Muscle layer of duodenum (tissue), 2 donors: Measurements from ENCODE around the gene CTU1.

Experiments
- H3K27ac ChIP-seq: one replicate; pipeline ENCODE4 v1.7.0; 2013; ENCODE audit warnings: mild to moderate bottlenecking, low read length
- H3K27me3 ChIP-seq: one replicate; pipeline ENCODE4 v1.7.0; 2013; ENCODE audit warnings: low read depth, mild to moderate bottlenecking, control low read depth, low read length
- H3K36me3 ChIP-seq, 2 donors: one replicate each; pipeline ENCODE4 v1.7.0; 2013; ENCODE audit warnings: low read length in 2 of 2, control low read depth in 1 of 2, mild to moderate bottlenecking in 1 of 2; ENCODE audit not compliant: insufficient read depth in 2 of 2, control insufficient read depth in 1 of 2
- H3K4me1 ChIP-seq, 2 donors: one replicate each; pipeline ENCODE4 v1.7.0; 2013; ENCODE audit warnings: low read length in 2 of 2, mild to moderate bottlenecking in 2 of 2, control low read depth in 1 of 2, moderate library complexity in 1 of 2; ENCODE audit not compliant: insufficient read depth in 2 of 2, control insufficient read depth in 1 of 2
- H3K4me3 ChIP-seq, 2 donors: one replicate each; pipeline ENCODE4 v1.7.0; 2013; ENCODE audit warnings: low read length in 2 of 2, low read depth in 1 of 2, mild to moderate bottlenecking in 1 of 2
- H3K9me3 ChIP-seq, 2 donors: one replicate each; pipeline ENCODE4 v1.7.0; 2013; ENCODE audit warnings: low read length in 2 of 2, control low read depth in 1 of 2, mild to moderate bottlenecking in 1 of 2; ENCODE audit not compliant: control insufficient read depth in 1 of 2
- donor health status: healthy.

Gene CTU1

GRCh38 chr19:51078731-51079130 lies 29.5 kb downstream of the CTU1 start:
- Histone ChIP-seq H3K4me3 (no peak overlapping the region), H3K27ac (no peak overlapping the region)

GRCh38 chr19:51078104-51078503 lies 30.1 kb downstream of the CTU1 start:
- H3K27ac ChIP-seq: no peak overlapping the region
- no peak overlapping the region for H3K4me3 ChIP-seq
- H3K9me3 ChIP-seq: peaks cover 0 to 6% of the 10 kb centered on the region in 2 donors
- no peaks in the 10 kb centered on the region for H3K4me1 ChIP-seq
- no peaks in the 10 kb centered on the region for H3K27me3 ChIP-seq
- no peaks in the 10 kb centered on the region for H3K36me3 ChIP-seq

More at GRCh38 chr19:51078731-51079130, 29.5 kb downstream of the CTU1 start:
- Histone ChIP-seq H3K4me1 (no peaks in the 10 kb centered on the region), H3K36me3 (no peaks in the 10 kb centered on the region), H3K9me3 (no peaks in the 10 kb centered on the region), H3K27me3 (no peaks in the 10 kb centered on the region)

GRCh38 chr19:51076631-51077213 lies 31.5 kb downstream of the CTU1 start:
- H3K9me3 ChIP-seq: peaks cover 0 to 6% of the 10 kb centered on the region in 2 donors
- H3K4me3 ChIP-seq: no peak overlapping the region
- H3K27ac ChIP-seq: no peak overlapping the region
- no peaks in the 10 kb centered on the region for H3K27me3 ChIP-seq
- H3K4me1 ChIP-seq: no peaks in the 10 kb centered on the region
- no peaks in the 10 kb centered on the region for H3K36me3 ChIP-seq

- H3K9me3 ChIP-seq: peaks cover 0 to 6% of the 10 kb centered on the region in 2 donors
- H3K27ac ChIP-seq: no peak overlapping the region
- no peaks in the 10 kb centered on the region for H3K36me3 ChIP-seq
- no peaks in the 10 kb centered on the region for H3K27me3 ChIP-seq
- H3K4me1 ChIP-seq: no peaks in the 10 kb centered on the region
- no peak overlapping the region for H3K4me3 ChIP-seq
These were observed 32.2 kb downstream of the CTU1 start for GRCh38 chr19:51075998-51076397.

GRCh38 chr19:51071095-51071405 lies 37.2 kb downstream of the CTU1 start:
- no peaks in the 10 kb centered on the region for H3K4me1 ChIP-seq
- H3K9me3 ChIP-seq: peaks cover 0 to 6% of the 10 kb centered on the region in 2 donors
- H3K4me3 ChIP-seq: no peak overlapping the region
- H3K36me3 ChIP-seq: no peaks in the 10 kb centered on the region
- H3K27ac ChIP-seq: no peak overlapping the region
- no peaks in the 10 kb centered on the region for H3K27me3 ChIP-seq

- Histone ChIP-seq H3K4me1 (no peaks in the 10 kb centered on the region), H3K36me3 (no peaks in the 10 kb centered on the region), H3K9me3 (peaks cover 0 to 6% of the 10 kb centered on the region in 2 donors), H3K27ac (no peak overlapping the region), H3K27me3 (peaks cover 2% of the 10 kb centered on the region), H3K4me3 (no peak overlapping the region)
These were observed 37.7 kb downstream of the CTU1 start for GRCh38 chr19:51070334-51071094.

GRCh38 chr19:51066393-51067186 lies 41.6 kb downstream of the CTU1 start:
- peaks cover 0 to 3% of the 10 kb centered on the region in 2 donors for H3K4me1 ChIP-seq
- no peaks in the 10 kb centered on the region for H3K36me3 ChIP-seq
- no peak overlapping the region for H3K27ac ChIP-seq
- H3K9me3 ChIP-seq: no peaks in the 10 kb centered on the region
- H3K4me3 ChIP-seq: no peak overlapping the region
- H3K27me3 ChIP-seq: peaks cover 18% of the 10 kb centered on the region

GRCh38 chr19:51065221-51065960 lies 42.8 kb downstream of the CTU1 start:
- no peak overlapping the region for H3K27ac ChIP-seq
- H3K4me1 ChIP-seq: peaks cover 0 to 3% of the 10 kb centered on the region in 2 donors
- H3K36me3 ChIP-seq: no peaks in the 10 kb centered on the region
- no peaks in the 10 kb centered on the region for H3K9me3 ChIP-seq
- peaks cover 18% of the 10 kb centered on the region for H3K27me3 ChIP-seq
- no peak overlapping the region for H3K4me3 ChIP-seq

- Histone ChIP-seq H3K4me1 (peaks cover 0 to 3% of the 10 kb centered on the region in 2 donors), H3K9me3 (no peaks in the 10 kb centered on the region), H3K27ac (no peak within 1 kb of the TSS), H3K27me3 (peaks cover 18% of the 10 kb centered on the region), H3K4me3 (no peak within 1 kb of the TSS), H3K36me3 (no peaks in the 10 kb centered on the region)
These were observed 43.5 kb downstream of the CTU1 start, which contains the start of gene KLK13 for GRCh38 chr19:51064534-51065220. Gene KLK13 (minus strand): TSS chr19:51065092. CDS start chr19:51065067, 25 bp downstream.

GRCh38 chr19:51063664-51064063 lies 44.5 kb downstream of the CTU1 start:
- peaks cover 0 to 3% of the 10 kb centered on the region in 2 donors for H3K4me1 ChIP-seq
- no peaks in the 10 kb centered on the region for H3K9me3 ChIP-seq
- H3K27me3 ChIP-seq: peaks cover 18% of the 10 kb centered on the region
- no peaks in the 10 kb centered on the region for H3K36me3 ChIP-seq
- no peak overlapping the region for H3K4me3 ChIP-seq
- no peak overlapping the region for H3K27ac ChIP-seq
